Activated naive CD4-positive, alpha-beta T cell treated with anti-CD3 and anti-CD28 coated beads, Interleukin-2, amount 10 ng/mL, durations not matched to agents 7 days and 5 days (primary cell): ENCODE results near the gene SMARCA4.
A peak's percentile ranks its signal among the peaks of the same experiment; 100 is the strongest.
"Not testable (repeated sequence)": the region's sequence is repeated elsewhere in the genome, so short reads cannot be mapped to it uniquely, and the experiment has no call there.

Experiments
- CTCF ChIA-PET: fragments of 350-600 bp; sonication (Branson Sonifier 250); formaldehyde crosslinking; loops from one replicate; lab custom pipeline; 2021; ENCODE audit warnings: antibody characterized with exemption; lab: Charles Lee
- DNase-seq: peaks from one replicate; pipeline ENCODE4 v3.0.0-alpha.2; 2020
- H3K27ac Mint-ChIP-seq: one replicate; pipeline ENCODE4 v1.8.0; 2021; ENCODE audit warnings: mild to moderate bottlenecking, moderate library complexity, mixed read lengths
- H3K27me3 Mint-ChIP-seq: one replicate; pipeline ENCODE4 v1.8.0; 2021; ENCODE audit warnings: mild to moderate bottlenecking, mixed read lengths
- H3K36me3 Mint-ChIP-seq: one replicate; pipeline ENCODE4 v1.8.0; 2021; ENCODE audit warnings: mixed read lengths
- H3K4me1 Mint-ChIP-seq: one replicate; pipeline ENCODE4 v1.8.0; 2021; ENCODE audit warnings: mixed read lengths
- H3K4me3 Mint-ChIP-seq: one replicate; pipeline ENCODE4 v1.8.0; 2021; ENCODE audit warnings: mild to moderate bottlenecking, moderate library complexity, mixed read lengths
- H3K9me3 Mint-ChIP-seq: one replicate; pipeline ENCODE4 v1.8.0; 2021; ENCODE audit warnings: mixed read lengths

SMARCA4 gene

GRCh38 chr19:11097367-11097766 lies 136.5 kb downstream of the SMARCA4 start:
- H3K27ac Mint-ChIP-seq, result peak overlapping the region; percentile 68
- peaks cover 70% of the 10 kb centered on the region for H3K36me3 Mint-ChIP-seq
- CTCF ChIA-PET, result interaction anchor here (1.5 kb wide), 1 partner anchor 61 kb away, joined by 6 read pairs; no protein-coding TSS in a partner anchor
- not testable (repeated sequence) for H3K4me3 Mint-ChIP-seq, H3K9me3 Mint-ChIP-seq, DNase-seq, H3K27me3 Mint-ChIP-seq
- peaks cover 69% of the 10 kb centered on the region for H3K4me1 Mint-ChIP-seq

DNA sequence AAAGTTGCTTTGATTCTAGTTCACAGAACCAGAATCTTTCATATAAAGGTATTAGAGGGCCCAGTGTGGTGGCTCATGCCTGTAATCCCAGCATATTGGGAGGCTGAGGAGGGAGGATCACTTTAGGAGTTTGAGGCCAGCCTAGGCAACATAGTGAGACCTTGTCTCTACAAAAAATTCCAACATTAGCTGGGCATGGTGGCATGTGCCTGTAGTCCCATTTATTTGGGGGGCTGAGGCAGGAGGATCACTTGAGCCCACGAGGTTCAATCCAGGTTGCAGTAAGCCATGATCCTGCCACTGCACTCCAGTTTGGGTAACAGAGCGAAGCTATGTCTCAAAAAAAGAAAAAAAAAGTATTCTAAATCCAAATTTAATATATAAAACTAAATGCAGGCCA lies 137.5 kb downstream of the SMARCA4 start:
- Mint-ChIP-seq H3K4me1 (peaks cover 61% of the 10 kb centered on the region), H3K9me3 (no peaks in the 10 kb centered on the region), H3K27me3 (no peaks in the 10 kb centered on the region), H3K4me3 (no peak overlapping the region), H3K27ac (no peak overlapping the region), H3K36me3 (peaks cover 72% of the 10 kb centered on the region)
- DNase-seq, result no peak
- CTCF ChIA-PET, result no interaction called here

- DNase-seq, result no peak
- peak overlapping the region; percentile 12 for H3K27ac Mint-ChIP-seq
- peaks cover 58% of the 10 kb centered on the region for H3K4me1 Mint-ChIP-seq
- peaks cover 73% of the 10 kb centered on the region for H3K36me3 Mint-ChIP-seq
- CTCF ChIA-PET, result no interaction called here
- H3K4me3 Mint-ChIP-seq, result no peak overlapping the region
- H3K27me3 Mint-ChIP-seq, result no peaks in the 10 kb centered on the region
- no peaks in the 10 kb centered on the region for H3K9me3 Mint-ChIP-seq
These were observed 138.0 kb downstream of the SMARCA4 start for GRCh38 chr19:11098861-11099260.

- no peaks in the 10 kb centered on the region for H3K27me3 Mint-ChIP-seq
- no peaks in the 10 kb centered on the region for H3K9me3 Mint-ChIP-seq
- peaks cover 74% of the 10 kb centered on the region for H3K36me3 Mint-ChIP-seq
- no peak overlapping the region for H3K27ac Mint-ChIP-seq
- peaks cover 49% of the 10 kb centered on the region for H3K4me1 Mint-ChIP-seq
- no peak overlapping the region for H3K4me3 Mint-ChIP-seq
- CTCF ChIA-PET, result interaction anchor here (1.6 kb wide), 1 partner anchor 64 kb away, joined by 4 read pairs; no protein-coding TSS in a partner anchor
- no peak for DNase-seq
These were observed 139.2 kb downstream of the SMARCA4 start for GRCh38 chr19:11100049-11100448.

GRCh38 chr19:11101057-11101456 lies 140.2 kb downstream of the SMARCA4 start:
- Mint-ChIP-seq H3K4me1 (peaks cover 40% of the 10 kb centered on the region), H3K4me3 (no peak overlapping the region), H3K9me3 (no peaks in the 10 kb centered on the region), H3K27me3 (no peaks in the 10 kb centered on the region), H3K27ac (no peak overlapping the region), H3K36me3 (peaks cover 74% of the 10 kb centered on the region)
- CTCF ChIA-PET, result interaction anchor here (0.7 to 1.6 kb wide), 2 partner anchors 9 to 65 kb away, joined by 4 read pairs; no protein-coding TSS in a partner anchor
- no peak for DNase-seq

DNA sequence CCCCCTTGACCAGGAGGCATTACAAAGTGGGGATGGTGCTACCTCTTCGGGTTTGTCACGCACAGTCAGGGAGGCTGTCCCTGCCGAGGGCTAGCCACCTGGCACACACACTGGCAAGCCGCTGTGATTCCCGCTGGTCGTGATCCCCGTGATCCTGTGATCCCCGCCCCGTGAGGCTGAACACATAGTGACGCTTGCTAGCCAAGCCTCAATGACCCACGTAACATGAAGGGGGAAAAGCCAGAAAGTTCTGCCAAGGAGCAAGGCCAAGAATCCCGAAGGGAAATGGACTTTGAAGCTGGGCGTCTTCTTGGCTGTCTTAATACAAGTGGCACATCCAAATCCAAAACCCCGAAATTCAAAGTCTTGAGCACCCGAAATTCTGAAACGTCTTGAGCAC lies 142.1 kb downstream of the SMARCA4 start:
- CTCF ChIA-PET, result interaction anchor here (1.0 kb wide), 1 partner anchor 23 kb away, joined by 4 read pairs; no protein-coding TSS in a partner anchor
- Mint-ChIP-seq H3K27ac (no peak overlapping the region), H3K9me3 (no peaks in the 10 kb centered on the region), H3K4me3 (no peak overlapping the region), H3K36me3 (peaks cover 68% of the 10 kb centered on the region), H3K4me1 (peaks cover 23% of the 10 kb centered on the region), H3K27me3 (no peaks in the 10 kb centered on the region)
- no peak for DNase-seq

DNA sequence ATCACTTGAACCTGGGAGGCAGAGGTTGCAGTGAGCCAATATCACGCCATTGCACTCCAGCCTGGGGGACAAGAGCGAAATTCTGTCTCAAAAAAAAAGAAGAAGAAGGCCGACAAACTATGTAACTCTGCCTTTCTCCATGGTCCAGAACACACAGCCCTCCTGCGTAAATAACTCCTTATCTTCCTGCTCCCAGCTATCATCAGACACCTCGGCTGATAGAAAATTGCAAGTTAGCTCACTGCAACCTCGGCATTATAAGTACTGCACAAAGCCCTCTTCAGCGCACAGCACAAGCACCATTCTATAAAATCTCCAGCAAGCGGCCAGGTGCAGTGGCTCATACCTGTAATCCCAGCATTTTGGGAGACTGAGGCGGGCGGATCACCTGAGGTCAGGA lies 142.8 kb downstream of the SMARCA4 start:
- peaks cover 21% of the 10 kb centered on the region for H3K4me1 Mint-ChIP-seq
- not testable (repeated sequence) for H3K9me3 Mint-ChIP-seq, H3K27ac Mint-ChIP-seq, DNase-seq, H3K4me3 Mint-ChIP-seq, H3K27me3 Mint-ChIP-seq
- H3K36me3 Mint-ChIP-seq, result peaks cover 68% of the 10 kb centered on the region
- CTCF ChIA-PET, result interaction anchor here (1.0 kb wide), 1 partner anchor 22 kb away, joined by 4 read pairs; no protein-coding TSS in a partner anchor

DNA sequence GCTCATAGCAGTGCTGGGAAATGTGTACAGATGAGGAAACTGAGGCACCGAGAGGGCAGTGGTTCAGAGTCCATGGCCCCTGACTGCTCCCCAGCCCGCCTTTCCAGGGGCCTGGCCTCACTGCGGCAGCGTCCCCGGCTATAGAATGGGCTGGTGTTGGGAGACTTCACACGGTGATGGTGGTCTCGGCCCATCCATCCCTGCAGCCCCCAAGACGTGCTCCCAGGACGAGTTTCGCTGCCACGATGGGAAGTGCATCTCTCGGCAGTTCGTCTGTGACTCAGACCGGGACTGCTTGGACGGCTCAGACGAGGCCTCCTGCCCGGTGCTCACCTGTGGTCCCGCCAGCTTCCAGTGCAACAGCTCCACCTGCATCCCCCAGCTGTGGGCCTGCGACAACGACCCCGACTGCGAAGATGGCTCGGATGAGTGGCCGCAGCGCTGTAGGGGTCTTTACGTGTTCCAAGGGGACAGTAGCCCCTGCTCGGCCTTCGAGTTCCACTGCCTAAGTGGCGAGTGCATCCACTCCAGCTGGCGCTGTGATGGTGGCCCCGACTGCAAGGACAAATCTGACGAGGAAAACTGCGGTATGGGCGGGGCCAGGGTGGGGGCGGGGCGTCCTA lies 144.3 kb downstream of the SMARCA4 start:
- Mint-ChIP-seq H3K27ac (no peak overlapping the region), H3K9me3 (no peaks in the 10 kb centered on the region), H3K4me1 (peaks cover 9% of the 10 kb centered on the region), H3K27me3 (no peaks in the 10 kb centered on the region), H3K36me3 (peaks cover 59% of the 10 kb centered on the region), H3K4me3 (no peak overlapping the region)
- CTCF ChIA-PET, result interaction anchor here (1.0 kb wide), 1 partner anchor 70 kb away, joined by 3 read pairs; no protein-coding TSS in a partner anchor
- no peak for DNase-seq

GRCh38 chr19:11106477-11106876 lies 145.6 kb downstream of the SMARCA4 start:
- H3K36me3 Mint-ChIP-seq, result peaks cover 58% of the 10 kb centered on the region
- no peaks in the 10 kb centered on the region for H3K27me3 Mint-ChIP-seq
- no peak for DNase-seq
- CTCF ChIA-PET, result no interaction called here
- no peak overlapping the region for H3K27ac Mint-ChIP-seq
- no peak overlapping the region for H3K4me3 Mint-ChIP-seq
- H3K9me3 Mint-ChIP-seq, result no peaks in the 10 kb centered on the region
- peaks cover 6% of the 10 kb centered on the region for H3K4me1 Mint-ChIP-seq

DNA sequence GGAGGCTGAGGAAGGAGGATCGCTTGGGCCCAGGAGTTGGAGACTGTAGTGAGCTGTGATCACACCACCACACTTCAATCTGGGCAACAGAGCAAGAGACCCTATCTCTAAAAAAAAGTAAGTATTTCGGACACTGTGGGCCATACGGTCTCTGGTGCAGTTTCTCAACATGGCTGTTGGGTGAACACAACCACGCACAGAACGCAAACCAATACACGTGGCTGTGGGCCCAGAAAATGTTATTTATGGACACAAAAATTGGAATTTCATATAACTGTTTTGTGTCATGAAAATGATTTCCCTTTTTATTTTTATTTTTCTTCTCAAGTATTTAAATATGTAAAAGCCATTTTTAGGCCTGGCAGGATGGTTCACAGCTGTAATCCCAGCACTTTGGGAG lies 147.9 kb downstream of the SMARCA4 start:
- no peaks in the 10 kb centered on the region for H3K27me3 Mint-ChIP-seq
- no peaks in the 10 kb centered on the region for H3K9me3 Mint-ChIP-seq
- peaks cover 53% of the 10 kb centered on the region for H3K36me3 Mint-ChIP-seq
- peaks cover 2% of the 10 kb centered on the region for H3K4me1 Mint-ChIP-seq
- H3K4me3 Mint-ChIP-seq, result no peak overlapping the region
- no peak for DNase-seq
- CTCF ChIA-PET, result interaction anchor here (2.5 kb wide), 1 partner anchor 73 kb away, joined by 11 read pairs; no protein-coding TSS in a partner anchor
- no peak overlapping the region for H3K27ac Mint-ChIP-seq

DNA sequence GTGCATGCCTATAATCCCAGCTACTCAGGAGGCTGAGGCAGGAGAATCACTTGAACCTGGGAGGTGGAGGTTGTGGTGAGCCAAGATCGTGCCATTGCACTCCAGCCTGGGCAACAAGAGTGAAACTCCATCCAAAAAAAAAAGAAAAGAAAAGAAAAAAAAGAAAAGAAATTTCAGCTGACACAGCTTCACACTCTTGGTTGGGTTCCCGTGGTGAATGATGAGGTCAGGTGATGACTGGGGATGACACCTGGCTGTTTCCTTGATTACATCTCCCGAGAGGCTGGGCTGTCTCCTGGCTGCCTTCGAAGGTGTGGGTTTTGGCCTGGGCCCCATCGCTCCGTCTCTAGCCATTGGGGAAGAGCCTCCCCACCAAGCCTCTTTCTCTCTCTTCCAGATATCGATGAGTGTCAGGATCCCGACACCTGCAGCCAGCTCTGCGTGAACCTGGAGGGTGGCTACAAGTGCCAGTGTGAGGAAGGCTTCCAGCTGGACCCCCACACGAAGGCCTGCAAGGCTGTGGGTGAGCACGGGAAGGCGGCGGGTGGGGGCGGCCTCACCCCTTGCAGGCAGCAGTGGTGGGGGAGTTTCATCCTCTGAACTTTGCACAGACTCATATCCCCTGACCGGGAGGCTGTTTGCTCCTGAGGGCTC lies 150.4 kb downstream of the SMARCA4 start:
- Mint-ChIP-seq H3K27me3 (no peaks in the 10 kb centered on the region), H3K9me3 (no peaks in the 10 kb centered on the region), H3K4me3 (no peak overlapping the region), H3K27ac (no peak overlapping the region), H3K36me3 (peaks cover 52% of the 10 kb centered on the region), H3K4me1 (no peaks in the 10 kb centered on the region)
- CTCF ChIA-PET, result interaction anchor here (1.4 to 2.5 kb wide), 2 partner anchors 15 to 75 kb away, joined by 7 to 11 read pairs; no protein-coding TSS in a partner anchor
- no peak for DNase-seq

- Mint-ChIP-seq H3K9me3 (no peaks in the 10 kb centered on the region), H3K27ac (no peak overlapping the region), H3K4me3 (no peak overlapping the region), H3K4me1 (no peaks in the 10 kb centered on the region), H3K27me3 (no peaks in the 10 kb centered on the region), H3K36me3 (peaks cover 53% of the 10 kb centered on the region)
- DNase-seq, result no peak
- CTCF ChIA-PET, result interaction anchor here (1.4 kb wide), 1 partner anchor 14 kb away, joined by 7 read pairs; no protein-coding TSS in a partner anchor
These were observed 150.9 kb downstream of the SMARCA4 start for GRCh38 chr19:11111771-11112144.
